GM18907 (cell line): ENCODE results near the gene KTN1.
A peak's percentile ranks its signal among the peaks of the same experiment; 100 is the strongest.

Experiments
- ATAC-seq: cut with Tn5 transposase; IDR thresholded peaks from one replicate; pipeline ENCODE4 v1.9.1; 2021; ENCODE audit warnings: mild to moderate bottlenecking, moderate library complexity; ENCODE audit not compliant: unreplicated experiment

Gene KTN1, protein sequence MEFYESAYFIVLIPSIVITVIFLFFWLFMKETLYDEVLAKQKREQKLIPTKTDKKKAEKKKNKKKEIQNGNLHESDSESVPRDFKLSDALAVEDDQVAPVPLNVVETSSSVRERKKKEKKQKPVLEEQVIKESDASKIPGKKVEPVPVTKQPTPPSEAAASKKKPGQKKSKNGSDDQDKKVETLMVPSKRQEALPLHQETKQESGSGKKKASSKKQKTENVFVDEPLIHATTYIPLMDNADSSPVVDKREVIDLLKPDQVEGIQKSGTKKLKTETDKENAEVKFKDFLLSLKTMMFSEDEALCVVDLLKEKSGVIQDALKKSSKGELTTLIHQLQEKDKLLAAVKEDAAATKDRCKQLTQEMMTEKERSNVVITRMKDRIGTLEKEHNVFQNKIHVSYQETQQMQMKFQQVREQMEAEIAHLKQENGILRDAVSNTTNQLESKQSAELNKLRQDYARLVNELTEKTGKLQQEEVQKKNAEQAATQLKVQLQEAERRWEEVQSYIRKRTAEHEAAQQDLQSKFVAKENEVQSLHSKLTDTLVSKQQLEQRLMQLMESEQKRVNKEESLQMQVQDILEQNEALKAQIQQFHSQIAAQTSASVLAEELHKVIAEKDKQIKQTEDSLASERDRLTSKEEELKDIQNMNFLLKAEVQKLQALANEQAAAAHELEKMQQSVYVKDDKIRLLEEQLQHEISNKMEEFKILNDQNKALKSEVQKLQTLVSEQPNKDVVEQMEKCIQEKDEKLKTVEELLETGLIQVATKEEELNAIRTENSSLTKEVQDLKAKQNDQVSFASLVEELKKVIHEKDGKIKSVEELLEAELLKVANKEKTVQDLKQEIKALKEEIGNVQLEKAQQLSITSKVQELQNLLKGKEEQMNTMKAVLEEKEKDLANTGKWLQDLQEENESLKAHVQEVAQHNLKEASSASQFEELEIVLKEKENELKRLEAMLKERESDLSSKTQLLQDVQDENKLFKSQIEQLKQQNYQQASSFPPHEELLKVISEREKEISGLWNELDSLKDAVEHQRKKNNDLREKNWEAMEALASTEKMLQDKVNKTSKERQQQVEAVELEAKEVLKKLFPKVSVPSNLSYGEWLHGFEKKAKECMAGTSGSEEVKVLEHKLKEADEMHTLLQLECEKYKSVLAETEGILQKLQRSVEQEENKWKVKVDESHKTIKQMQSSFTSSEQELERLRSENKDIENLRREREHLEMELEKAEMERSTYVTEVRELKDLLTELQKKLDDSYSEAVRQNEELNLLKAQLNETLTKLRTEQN (N-terminal part only)

DNA sequence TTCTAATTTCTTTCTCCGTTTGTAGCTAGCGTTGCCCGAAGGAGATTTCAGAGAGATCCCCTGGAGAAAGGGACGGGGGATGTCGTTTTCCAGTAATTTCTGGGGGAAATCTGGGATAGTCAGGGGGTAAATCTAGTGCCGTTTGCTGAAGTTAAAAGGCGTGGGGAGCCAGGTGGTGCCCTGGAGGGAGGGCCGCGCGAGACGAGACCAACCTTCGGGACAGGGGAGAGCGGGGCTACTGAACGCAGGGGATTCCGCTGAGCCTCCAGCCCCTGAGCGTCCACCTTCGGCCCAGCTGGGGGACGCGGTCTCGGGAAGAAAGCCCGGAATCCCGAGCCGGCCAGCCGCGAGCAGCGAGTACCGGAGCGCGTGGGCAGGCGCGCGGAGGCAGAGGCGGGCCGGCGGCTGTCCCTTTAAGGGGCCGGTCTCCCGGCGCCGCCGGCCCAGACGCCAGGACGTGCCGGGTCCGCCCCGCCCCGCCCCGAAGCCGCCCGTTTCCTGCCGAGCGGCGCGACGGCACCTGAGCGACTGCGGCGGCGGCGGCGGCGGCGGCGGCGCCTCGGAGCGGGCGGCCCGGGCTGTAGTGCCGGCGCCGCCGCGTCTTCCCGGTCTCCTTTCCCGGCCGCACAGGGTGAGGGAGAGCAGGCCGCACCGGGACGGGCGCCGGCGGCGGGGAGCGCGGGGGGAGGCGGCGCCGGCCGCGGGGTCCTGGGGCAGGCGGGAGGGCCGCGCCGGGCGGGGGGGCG lies at the start of gene KTN1:
KTN1 (plus strand) TSS at position 484 of the 746 bp plus-strand sequence. CDS start 31,842 bp downstream, outside the sequence.
- ATAC-seq: peak; percentile 76

DNA sequence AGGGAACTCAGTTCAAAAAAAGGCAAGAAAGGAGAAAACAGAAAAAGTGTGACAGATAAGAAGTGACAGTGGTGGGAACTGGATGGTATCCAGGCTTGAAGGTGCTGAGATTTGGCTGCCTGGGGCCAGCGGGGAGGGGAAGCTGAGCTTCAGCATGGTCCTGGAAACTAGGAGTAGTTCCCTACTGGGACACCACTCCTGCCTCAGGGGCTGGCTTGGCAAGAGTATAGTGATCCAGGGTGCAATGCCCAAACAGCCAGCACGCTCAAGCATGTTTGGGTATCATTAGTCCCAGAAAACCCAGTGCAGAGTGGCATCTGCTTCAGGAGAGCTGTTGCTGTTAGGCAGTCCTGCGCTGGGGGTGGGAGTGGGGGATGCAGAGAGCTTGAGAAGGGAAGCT lies 49.5 kb upstream of the KTN1 start:
- no peak for ATAC-seq

- ATAC-seq: no peak
These were observed 47.2 kb upstream of the KTN1 start for GRCh38 chr14:55532645-55533344.

DNA sequence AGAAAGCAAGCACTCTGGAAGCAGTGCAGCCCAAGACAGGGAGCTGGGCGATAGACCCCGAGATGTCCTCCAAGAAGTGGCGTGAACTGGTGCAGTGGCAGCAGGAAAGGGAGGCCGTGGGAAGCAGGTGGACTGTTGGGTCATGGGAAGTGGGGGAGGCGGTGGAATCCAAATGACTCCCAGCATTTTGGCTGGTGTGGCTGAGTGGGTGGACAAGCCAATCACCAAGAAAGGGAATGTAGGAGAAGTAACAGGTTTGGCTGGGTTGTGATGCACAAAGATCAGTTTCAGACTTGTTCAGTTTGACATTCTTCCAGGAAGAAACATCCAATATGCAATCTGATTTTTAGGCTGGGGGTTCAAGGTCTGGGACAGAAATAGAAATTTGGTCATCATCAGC lies 46.0 kb upstream of the KTN1 start:
- no peak for ATAC-seq

GRCh38 chr14:55535516-55536203 lies 44.3 kb upstream of the KTN1 start:
- no peak for ATAC-seq

- ATAC-seq: no peak
These were observed 43.8 kb upstream of the KTN1 start for GRCh38 chr14:55536204-55536708.

DNA sequence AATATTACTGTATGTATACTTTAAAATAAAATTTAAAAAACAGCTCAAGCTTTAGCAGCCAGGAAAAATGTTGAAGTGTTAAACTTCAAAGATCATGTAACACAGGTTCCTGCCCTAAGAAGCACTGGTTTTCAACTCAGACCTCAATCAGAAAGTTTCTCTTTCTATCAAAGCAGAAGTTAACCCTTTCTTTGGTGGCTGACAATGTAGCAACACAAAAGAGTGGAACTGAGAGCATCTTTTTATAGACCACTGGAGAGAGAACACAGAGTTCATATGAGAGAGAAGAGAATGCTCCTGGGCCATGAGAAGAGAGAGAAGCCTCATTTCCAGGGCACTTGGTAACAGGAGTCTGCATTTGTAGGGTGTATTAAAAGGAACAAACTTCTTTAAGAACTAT lies 42.2 kb upstream of the KTN1 start:
- no peak for ATAC-seq

GRCh38 chr14:55539975-55540374 lies 40.0 kb upstream of the KTN1 start:
- no peak for ATAC-seq

DNA sequence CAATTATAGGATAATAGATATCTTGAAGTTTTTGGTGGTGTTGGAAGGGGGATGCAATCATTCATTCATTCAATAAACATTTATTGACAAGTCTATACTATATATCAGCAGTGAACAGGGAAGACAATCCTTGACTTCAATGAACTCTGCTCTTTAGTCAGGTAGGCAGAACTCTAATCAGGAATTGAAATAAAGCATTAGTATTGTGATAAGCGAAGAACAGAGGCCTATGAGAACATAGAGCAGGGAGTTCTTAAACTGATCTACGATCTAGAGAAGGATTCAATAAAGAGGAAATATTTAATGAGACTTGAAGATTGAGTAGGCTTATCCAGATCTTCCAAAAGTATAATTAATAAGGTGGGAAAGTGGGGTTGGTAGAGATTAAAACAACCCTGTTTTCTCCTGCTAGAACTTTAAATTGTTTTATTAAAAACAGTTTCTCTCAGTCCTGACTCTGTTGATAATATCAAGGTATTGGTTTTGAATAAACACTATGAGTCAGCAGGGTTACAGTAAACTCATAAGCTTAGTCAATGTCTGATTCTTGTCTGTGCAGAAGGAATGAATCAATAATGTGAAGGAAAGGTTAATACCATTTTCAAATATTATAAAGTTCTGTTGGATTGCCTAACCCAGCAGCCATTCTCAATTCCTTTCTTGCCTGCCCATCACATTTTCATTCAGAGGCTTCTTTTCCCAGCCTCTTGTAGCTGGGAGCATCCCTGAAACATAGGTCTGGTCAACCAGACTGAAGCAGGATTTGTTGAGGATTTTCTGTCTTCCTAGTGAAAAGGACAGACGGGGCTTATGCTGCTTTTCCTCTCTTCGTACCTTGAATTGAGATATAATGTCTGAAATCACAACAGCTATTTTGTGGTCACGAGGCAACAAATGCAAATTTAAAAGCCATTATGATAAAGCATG lies 38.9 kb upstream of the KTN1 start:
- ATAC-seq: no peak

DNA sequence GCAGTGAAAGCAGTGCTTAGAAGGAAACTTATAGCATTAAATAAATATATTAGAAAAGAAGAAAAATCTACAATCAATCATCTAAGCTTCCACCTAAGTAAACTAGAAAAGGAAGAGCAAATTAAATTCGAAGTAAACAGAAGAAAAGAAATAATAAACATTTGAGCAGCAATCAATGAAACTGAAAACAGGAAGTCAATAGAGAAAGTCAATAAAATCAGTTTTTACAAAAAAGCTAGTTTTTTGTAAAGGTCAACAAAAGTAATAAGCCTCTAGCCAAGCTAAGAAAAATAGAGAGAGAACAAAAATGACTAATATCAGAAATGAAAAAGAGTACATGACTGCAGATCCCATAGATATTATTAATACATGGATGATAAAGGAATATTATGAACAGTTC lies 34.2 kb upstream of the KTN1 start:
- ATAC-seq: peak; percentile 12

DNA sequence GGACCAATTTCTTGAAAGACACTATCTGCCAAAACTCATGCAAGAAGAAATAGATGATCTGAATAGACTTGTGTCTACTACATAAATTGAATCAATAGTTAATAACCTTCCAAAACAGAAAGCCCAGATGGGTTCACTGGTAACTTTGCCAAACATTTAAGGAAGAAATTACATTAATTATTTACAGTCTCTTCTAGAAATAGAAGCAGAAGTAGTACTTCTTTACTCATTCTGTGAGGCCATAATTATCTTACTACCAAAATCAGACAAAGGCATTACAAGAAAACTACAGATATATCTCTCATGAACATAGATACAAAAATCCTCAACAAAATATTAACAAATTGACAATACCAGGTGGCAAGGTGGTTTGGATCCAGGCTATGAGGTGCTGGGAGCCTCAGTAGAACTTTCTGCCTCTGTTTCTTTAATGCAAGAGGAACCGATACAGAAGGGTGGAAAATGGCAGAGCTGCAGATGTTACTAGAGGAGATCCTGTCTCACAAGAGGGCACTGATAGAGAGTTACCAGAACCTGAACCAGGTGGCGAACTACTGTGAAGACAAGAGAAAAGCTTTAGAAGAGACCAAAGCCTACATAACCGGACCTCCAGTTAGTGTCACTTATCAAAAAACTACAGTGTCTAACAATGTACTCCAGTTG lies 33.7 kb upstream of the KTN1 start:
- ATAC-seq: peak; percentile 69

GRCh38 chr14:55547650-55548315 lies 32.2 kb upstream of the KTN1 start:
- ATAC-seq: peak; percentile 49

- no peak for ATAC-seq
These were observed 26.2 kb upstream of the KTN1 start for GRCh38 chr14:55553791-55554190.

DNA sequence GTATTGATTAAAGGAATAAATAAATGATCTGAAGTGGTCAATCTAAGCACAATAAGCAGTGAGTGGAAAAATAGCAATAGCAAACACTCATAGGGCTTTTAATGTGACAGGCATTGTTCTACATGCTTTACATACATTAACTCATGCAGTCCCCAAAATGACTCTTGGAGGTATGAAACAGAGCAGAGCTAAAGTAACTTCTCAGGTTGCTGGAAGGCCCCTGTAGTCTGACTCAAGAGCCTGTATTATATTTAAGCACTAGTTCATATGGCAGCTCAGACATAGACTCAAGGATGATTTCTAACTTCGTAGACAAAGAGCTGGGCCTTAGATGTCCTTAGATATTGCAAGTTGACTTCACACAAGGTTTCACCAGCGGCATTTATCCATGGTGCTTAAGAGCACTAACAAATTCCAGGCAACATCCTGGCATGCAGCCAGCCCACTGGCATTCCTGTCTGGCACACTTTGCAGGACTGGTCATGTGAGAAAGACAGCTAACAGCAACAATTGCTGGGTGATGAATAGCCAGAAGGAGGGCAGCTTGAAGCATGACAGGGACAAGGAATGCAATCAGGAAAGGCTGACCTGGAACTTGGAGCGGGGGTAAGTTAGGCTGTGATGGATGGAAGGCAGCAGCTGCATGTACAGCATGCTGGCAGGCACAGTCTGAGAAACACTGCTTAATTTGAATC lies 22.9 kb upstream of the KTN1 start:
- ATAC-seq: no peak

DNA sequence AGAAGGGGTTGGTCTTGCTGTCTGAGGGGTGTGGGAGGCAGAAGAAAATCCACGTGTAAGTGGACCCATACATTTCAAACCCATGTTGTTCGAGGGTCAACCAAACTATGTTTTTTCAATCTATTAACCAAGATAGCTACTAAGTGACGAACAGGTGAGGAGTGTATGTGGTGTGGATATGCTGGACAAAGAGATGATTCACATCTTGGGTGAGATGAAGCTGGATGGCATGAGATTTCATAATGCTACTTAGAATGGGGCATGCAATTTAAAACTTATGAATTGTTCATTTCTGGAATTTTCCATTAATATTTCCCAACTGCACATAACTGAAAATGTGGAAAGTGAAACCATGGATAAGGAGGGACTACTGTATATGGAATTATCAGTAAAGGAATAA lies 17.9 kb upstream of the KTN1 start:
- no peak for ATAC-seq

DNA sequence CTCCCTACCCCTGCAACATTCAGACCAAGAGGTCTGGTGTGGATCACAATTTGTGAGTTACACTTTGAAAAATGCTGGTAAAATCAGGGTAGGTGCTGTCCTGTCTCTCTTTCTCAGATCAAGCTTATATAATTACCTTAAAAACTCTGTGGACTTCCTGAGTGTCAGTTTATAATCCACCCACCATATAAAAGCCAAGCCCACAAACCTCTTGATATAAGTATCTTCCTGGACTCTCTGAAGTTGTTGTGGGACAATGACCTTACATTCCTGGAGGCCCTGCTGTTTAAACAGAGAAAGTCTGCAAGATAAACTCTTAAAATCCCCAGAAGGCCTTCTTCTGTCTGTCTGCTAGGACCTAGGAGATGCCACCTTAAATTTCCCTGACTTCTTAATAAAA lies 11.4 kb upstream of the KTN1 start:
- no peak for ATAC-seq
